Measurements from ENCODE around the gene LRRC49. TPM values are rescaled to one million over a fixed set of nuclear protein-coding genes. Genes with fewer than 3 reads are reported as not detected.

LRRC49 gene
- total and polyA plus RNA-seq, 2 of the 4 experiments (the other 2 are of a cell fraction) = 8.6 to 16.8 TPM

GRCh38 chr15:71048913-71049675 lies 156.5 kb downstream of the LRRC49 start:
- Histone ChIP-seq H3K9ac (ENCODE audit: low read depth, low read length) (peak overlapping the region; percentile 66), H3K4me3 (ENCODE audit: insufficient read depth, low read depth, low read length) (no peak overlapping the region), H2BK15ac (ENCODE audit: low read depth, low read length) (peak overlapping the region; percentile 61; the same call in 1 of the 3 replicates), H3K36me3 (ENCODE audit: control insufficient read depth, insufficient read depth, low read length) (no peaks in the 10 kb centered on the region), H3K9me1 (ENCODE audit: insufficient read depth, low read length) (peaks cover 17% of the 10 kb centered on the region), H3K27me3 (ENCODE audit: control insufficient read depth, insufficient read depth, low read length) (no peaks in the 10 kb centered on the region), H4K91ac (ENCODE audit: insufficient read depth, low read depth, low read length) (peak overlapping the region; percentile 77), H2BK120ac (ENCODE audit: low read depth, low read length) (peak overlapping the region; percentile 97), H3K27ac (ENCODE audit: insufficient read depth, low read length) (peak overlapping the region; percentile 99), H3K4ac (ENCODE audit: low read depth, low read length) (peak overlapping the region; percentile 89; the same call in 1 of the 2 replicates), H4K5ac (ENCODE audit: low read depth, low read length) (peak overlapping the region; percentile 77; the same call in 1 of the 2 replicates), H3K56ac (ENCODE audit: extremely low read depth, insufficient read depth, low read length) (peak overlapping the region; percentile 82; the same call in 1 of the 2 replicates), H3K4me1 (ENCODE audit: control insufficient read depth, insufficient read depth, low read length) (peaks cover 21% of the 10 kb centered on the region), H3K9me3 (ENCODE audit: control insufficient read depth, insufficient read depth, low read length) (no peaks in the 10 kb centered on the region), H2AFZ (replicated peaks; ENCODE audit: low read length, poor library complexity) (no peak overlapping the region), H2AK9ac (replicated peaks; ENCODE audit: low read depth, low read length, poor library complexity) (no peak overlapping the region), H2BK5ac (ENCODE audit: low read depth, low read length, poor library complexity, severe bottlenecking) (peak overlapping the region; percentile 100), H3K23ac (ENCODE audit: low read depth, low read length) (peak overlapping the region; percentile 93; the same call in 1 of the 2 replicates), H3K18ac (ENCODE audit: low read depth, low read length) (peak overlapping the region; percentile 91), H3K4me2 (ENCODE audit: low read depth, low read length) (peak overlapping the region; percentile 44; the same call in 1 of the 2 replicates), H2AK5ac (ENCODE audit: low read depth, low read length) (no peak overlapping the region), H4K20me1 (ENCODE audit: insufficient read depth, low read length) (no peaks in the 10 kb centered on the region), H3K14ac (replicated peaks; ENCODE audit: low read depth, low read length) (peak overlapping the region; percentile 79), H3K79me1 (ENCODE audit: low read depth in 1 of 2, low read length in 2 of 2) (peaks cover 3 to 17% of the 10 kb centered on the region in 2 experiments; a peak in 2 of 4 replicates), H2BK20ac (ENCODE audit: low read depth, low read length) (peak overlapping the region; percentile 97; the same call in 1 of the 2 replicates), H4K8ac (ENCODE audit: low read depth in 2 of 2, low read length in 2 of 2) (peak overlapping the region; percentile 78 to 90)
- TSS peak; percentile 91 for BruUV-seq (replicated peaks)
- peak; percentile 81 for ATAC-seq (ENCODE audit: low read depth)
- ChIA-PET POLR2A (ENCODE audit: unreplicated experiment) (no interaction called here), CTCF (interaction anchor here (1.1 kb wide), 1 partner anchor 62 kb away, joined by 3 read pairs; no protein-coding TSS in a partner anchor)
- peak; percentile 99 for DNase-seq
- in situ Hi-C loops (cut with MboI; ENCODE audit: low sequenced_read_pairs) = no loop called here
- no CpG with 5 or more reads among the region's 2 CpGs for WGBS, 2 experiments (ENCODE audit: extremely low coverage in 2 of 2, insufficient read length in 1 of 2)
- dilution Hi-C loops (cut with HindIII; ENCODE audit: low sequenced_read_pairs, unreplicated experiment) = no loop called here
- peak; percentile 58 for TF ChIP-seq RCOR1 (IDR thresholded peaks at IDR 0.05; ENCODE audit: insufficient replicate concordance, low read length)
- peak; percentile 50; the same call in 1 of the 2 replicates for TF ChIP-seq CEBPB (IDR thresholded peaks at IDR 0.05; ENCODE audit: low read depth, low read length)
- peak; percentile 82; the same call in 1 of the 2 replicates for TF ChIP-seq CHD1 (IDR thresholded peaks at IDR 0.05; ENCODE audit: low read depth, low read length)
- no peak; the same call in 1 of the 2 replicates for TF ChIP-seq BHLHE40 (IDR thresholded peaks at IDR 0.05; ENCODE audit: low read depth, low read length)
- peak; percentile 36; the same call in 1 of the 2 replicates for TF ChIP-seq MAFK (IDR thresholded peaks at IDR 0.05; ENCODE audit: low read depth, low read length)
- TF ChIP-seq FOS (IDR thresholded peaks at IDR 0.05; ENCODE audit: low read depth, low read length) = peak; percentile 84
- TF ChIP-seq RFX5 (IDR thresholded peaks at IDR 0.05; ENCODE audit: low read depth, low read length) = peak; percentile 74; the same call in 1 of the 2 replicates
- peak; percentile 45 for TF ChIP-seq POLR2A (IDR thresholded peaks at IDR 0.05; ENCODE audit: low read depth, low read length)
- TF ChIP-seq NFE2L2 (IDR thresholded peaks at IDR 0.05; ENCODE audit: low read depth, low read length) = peak; percentile 72
- TF ChIP-seq SMC3 (IDR thresholded peaks at IDR 0.05; ENCODE audit: low read depth, low read length) = no peak
- intact Hi-C loops (cut with micrococcal nuclease) = no loop called here

All from IMR-90 (cell line).